A673 (cell line): ENCODE results near the gene COL4A4. TPM values are rescaled to one million over a fixed set of nuclear protein-coding genes. Genes with fewer than 3 reads are reported as not detected.

ENCODE experiments used
- BruUV-seq: library from RNA; stranded (reverse); fragments of 400-500 nt; replicated peaks from 2 replicates; lab custom pipeline; 2021; lab: Mats Ljungman, UMichigan
- CTCF ChIA-PET: fragments of 300-600 bp; sonication (Branson Sonifier 250); formaldehyde crosslinking; loops from one replicate; lab custom pipeline; 2022; ENCODE audit warnings: antibody characterized with exemption; lab: Charles Lee
- POLR2A ChIA-PET: fragments of 300-600 bp; sonication (Branson Sonifier 250); formaldehyde crosslinking; loops from one replicate; lab custom pipeline; 2022; ENCODE audit warnings: antibody characterized with exemption; ENCODE audit not compliant: low non-redundant PET; lab: Charles Lee
- DNase-seq: peaks from one replicate; pipeline ENCODE4 v3.0.0-alpha.2; 2015; ENCODE audit warnings: low spot score
- H3K27ac ChIP-seq: fragments of 200-600 bp; sonication (generic); 2 replicates; pipeline ENCODE4 v1.5.1; 2016; ENCODE audit warnings: mixed run types, low read depth, mild to moderate bottlenecking, mixed read lengths, antibody characterized with exemption, low read length; ENCODE audit not compliant: poor library complexity, severe bottlenecking
- H3K27me3 ChIP-seq: fragments of 200-600 bp; sonication (generic); replicated peaks from 2 replicates; pipeline ENCODE4 v1.6.1; 2017; ENCODE audit warnings: mixed run types, low read depth, mild to moderate bottlenecking, mixed read lengths, antibody characterized with exemption, low read length; ENCODE audit not compliant: insufficient read depth, poor library complexity
- H3K36me3 ChIP-seq: fragments of 200-600 bp; sonication (generic); 2 replicates; pipeline ENCODE4 v1.6.1; 2016; ENCODE audit warnings: mixed run types, mild to moderate bottlenecking, mixed read lengths, antibody characterized with exemption, low read length; ENCODE audit not compliant: insufficient read depth, poor library complexity, severe bottlenecking
- H3K4me1 ChIP-seq: fragments of 200-600 bp; sonication (generic); 2 replicates; pipeline ENCODE4 v1.6.1; 2017; ENCODE audit warnings: mixed run types, mild to moderate bottlenecking, mixed read lengths, antibody characterized with exemption, low read length; ENCODE audit not compliant: insufficient read depth, poor library complexity, severe bottlenecking
- H3K4me3 ChIP-seq: fragments of 200-600 bp; sonication (generic); 2 replicates; pipeline ENCODE4 v1.5.1; 2016; ENCODE audit warnings: low read depth, mixed run types, mild to moderate bottlenecking, mixed read lengths, low read length; ENCODE audit not compliant: poor library complexity, severe bottlenecking
- H3K9me3 ChIP-seq: fragments of 200-600 bp; sonication (generic); 2 replicates; pipeline ENCODE4 v1.6.1; 2016; ENCODE audit warnings: mixed run types, low read depth, mild to moderate bottlenecking, mixed read lengths, antibody characterized with exemption, low read length; ENCODE audit not compliant: poor library complexity, severe bottlenecking
- CTCF ChIP-seq: fragments of 300-800, 200-600 bp; sonication (generic); conservative IDR thresholded peaks from 2 replicates; pipeline ENCODE4 v1.5.1; 2017; ENCODE audit warnings: low read depth, mild to moderate bottlenecking, antibody characterized with exemption, low read length, moderate library complexity, mixed read lengths
- EZH2 ChIP-seq: fragments of 200-600 bp; sonication (generic); IDR thresholded peaks from 2 replicates; pipeline ENCODE4 v1.6.1; 2017; ENCODE audit warnings: borderline replicate concordance, low read depth, mild to moderate bottlenecking, mixed read lengths, antibody characterized with exemption, low read length; ENCODE audit not compliant: poor library complexity, severe bottlenecking
- intact Hi-C: fragments of 100-400 bp; cut with micrococcal nuclease; formaldehyde crosslinking; loops from one replicate; pipeline ENCODE4 v1.10.0; 2022; ENCODE audit not compliant: unreplicated experiment
- total RNA-seq: library from RNA; stranded (reverse); gene quantifications from 2 replicates; pipeline ENCODE4 v1.2.3, GENCODE V29; 2021

Gene COL4A4
- total RNA-seq, 1 experiment from 2014 or later: not detected

GRCh38 chr2:227153307-227153706, 10.7 kb downstream of the COL4A4 start:
- BruUV-seq: no TSS peak
- H3K9me3 ChIP-seq: peaks cover under 1% of the 10 kb centered on the region
- CTCF ChIA-PET: interaction anchor here (0.6 kb wide), 1 partner anchor 12 kb away, joined by 3 read pairs; no protein-coding TSS in a partner anchor
- H3K4me3 ChIP-seq: no peak overlapping the region
- H3K27ac ChIP-seq: no peak overlapping the region
- no peak for DNase-seq
- no peak for TF ChIP-seq EZH2
- TF ChIP-seq CTCF: no peak
- intact Hi-C loops: no loop called here
- H3K36me3 ChIP-seq: no peaks in the 10 kb centered on the region
- POLR2A ChIA-PET: interaction anchor here (0.7 kb wide), 1 partner anchor 732 kb away, joined by 3 read pairs; no protein-coding TSS in a partner anchor
- no peaks in the 10 kb centered on the region for H3K4me1 ChIP-seq
- peaks cover 15% of the 10 kb centered on the region for H3K27me3 ChIP-seq

- intact Hi-C loops: no loop called here
- no peaks in the 10 kb centered on the region for H3K4me1 ChIP-seq
- ChIA-PET POLR2A (no interaction called here), CTCF (no interaction called here)
- peaks cover 4% of the 10 kb centered on the region for H3K9me3 ChIP-seq
- H3K27me3 ChIP-seq: peaks cover 10% of the 10 kb centered on the region
- DNase-seq: no peak
- BruUV-seq: no TSS peak
- H3K4me3 ChIP-seq: no peak overlapping the region
- no peaks in the 10 kb centered on the region for H3K36me3 ChIP-seq
- TF ChIP-seq CTCF (no peak), EZH2 (no peak)
- no peak overlapping the region for H3K27ac ChIP-seq
Observed at GRCh38 chr2:227152093-227152766, 11.8 kb downstream of the COL4A4 start.

DNA sequence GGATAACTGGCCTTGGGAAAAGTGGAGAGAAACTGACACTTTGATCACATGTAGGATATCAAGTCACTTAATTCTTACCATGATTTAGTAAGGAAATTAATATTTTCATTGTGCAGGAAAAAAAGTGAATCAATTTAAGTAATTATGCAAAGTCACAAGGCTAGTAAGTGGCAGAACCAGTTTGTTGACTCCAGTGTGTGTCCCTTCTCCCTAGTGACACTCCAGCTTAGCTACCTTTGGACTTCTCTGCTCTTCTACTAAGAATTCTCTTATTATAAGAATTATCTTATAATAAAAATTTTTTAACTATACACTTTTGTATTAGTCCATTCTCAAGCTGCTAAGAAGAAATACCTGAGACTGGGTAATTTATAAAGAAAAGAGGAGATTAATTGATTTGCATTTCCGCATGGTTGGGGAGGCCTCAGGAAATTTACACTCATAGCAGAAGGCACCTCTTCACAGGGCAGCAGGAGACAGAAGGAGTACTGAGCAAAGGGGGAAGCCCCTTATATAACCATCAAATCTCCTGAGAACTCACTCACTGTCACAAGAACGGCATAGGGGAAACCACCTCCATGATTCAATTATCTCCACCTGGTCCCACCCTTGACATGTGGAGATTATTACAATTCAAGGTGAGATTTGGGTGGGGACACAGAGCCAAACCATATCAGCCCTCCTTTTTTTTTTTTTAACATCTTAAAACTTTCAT, 13.6 kb downstream of the COL4A4 start:
- DNase-seq: no peak
- POLR2A ChIA-PET: no interaction called here
- TF ChIP-seq CTCF: no peak
- no peak for TF ChIP-seq EZH2
- Histone ChIP-seq H3K36me3 (no peaks in the 10 kb centered on the region), H3K4me3 (no peak overlapping the region), H3K4me1 (no peaks in the 10 kb centered on the region), H3K27ac (no peak overlapping the region), H3K9me3 (peaks cover 4% of the 10 kb centered on the region), H3K27me3 (peaks cover 4% of the 10 kb centered on the region)
- CTCF ChIA-PET: no interaction called here
- BruUV-seq: no TSS peak
- intact Hi-C loops: no loop called here
